Right hindlimb (tissue), 1 donor: ENCODE measurements around the gene EYS.
"Not testable (repeated sequence)": the region's sequence is repeated elsewhere in the genome, so short reads cannot be mapped to it uniquely, and the experiment has no call there.

ENCODE experiments used
- DNase-seq: peaks from one replicate; pipeline ENCODE4 v3.0.0-alpha.2; 2018

Gene EYS

GRCh38 chr6:64527899-64528298, 1179.1 kb downstream of the EYS start:
- DNase-seq: no peak

GRCh38 chr6:64522859-64523258, 1184.2 kb downstream of the EYS start:
- no peak for DNase-seq

GRCh38 chr6:64520050-64520449, 1187.0 kb downstream of the EYS start:
- no peak for DNase-seq

- DNase-seq: no peak
Observed at GRCh38 chr6:64516393-64516792, 1190.6 kb downstream of the EYS start.

GRCh38 chr6:64507661-64508060, 1199.4 kb downstream of the EYS start:
- no peak for DNase-seq

- no peak for DNase-seq
Observed at GRCh38 chr6:64505312-64505711, 1201.7 kb downstream of the EYS start.

GRCh38 chr6:64504503-64504902, 1202.5 kb downstream of the EYS start:
- DNase-seq: no peak

- no peak for DNase-seq
Observed at GRCh38 chr6:64502801-64503200, 1204.2 kb downstream of the EYS start.

GRCh38 chr6:64497634-64498033, 1209.4 kb downstream of the EYS start:
- DNase-seq: no peak

GRCh38 chr6:64489763-64490162, 1217.3 kb downstream of the EYS start:
- DNase-seq: no peak

GRCh38 chr6:64486578-64487351, 1220.3 kb downstream of the EYS start:
- DNase-seq: no peak

- DNase-seq: no peak
Observed at GRCh38 chr6:64483956-64484499, 1223.0 kb downstream of the EYS start.

GRCh38 chr6:64482631-64483030, 1224.4 kb downstream of the EYS start:
- DNase-seq: no peak

GRCh38 chr6:64479134-64479533, 1227.9 kb downstream of the EYS start:
- no peak for DNase-seq

GRCh38 chr6:64477391-64477790, 1229.6 kb downstream of the EYS start:
- no peak for DNase-seq

- DNase-seq: no peak
Observed at GRCh38 chr6:64476935-64477334, 1230.1 kb downstream of the EYS start.

GRCh38 chr6:64469405-64469804, 1237.6 kb downstream of the EYS start:
- DNase-seq: not testable (repeated sequence)

- no peak for DNase-seq
Observed at GRCh38 chr6:64467656-64468055, 1239.4 kb downstream of the EYS start.

- no peak for DNase-seq
Observed at GRCh38 chr6:64459411-64459944, 1247.5 kb downstream of the EYS start.

GRCh38 chr6:64448101-64448500, 1258.9 kb downstream of the EYS start:
- not testable (repeated sequence) for DNase-seq

GRCh38 chr6:64445038-64445437, 1262.0 kb downstream of the EYS start:
- DNase-seq: no peak

- DNase-seq: no peak
Observed at GRCh38 chr6:64439274-64439673, 1267.8 kb downstream of the EYS start.

- no peak for DNase-seq
Observed at GRCh38 chr6:64437996-64438395, 1269.0 kb downstream of the EYS start.

- DNase-seq: no peak
Observed at GRCh38 chr6:64429926-64430325, 1277.1 kb downstream of the EYS start.

- no peak for DNase-seq
Observed at GRCh38 chr6:64428186-64428585, 1278.8 kb downstream of the EYS start.
